ENCODE results near the gene SLC25A18. TPM values are rescaled to one million over a fixed set of nuclear protein-coding genes. Genes with fewer than 3 reads are reported as not detected.

Gene SLC25A18
- total RNA-seq, 2 experiments from 2014 or later: not detected

DNA sequence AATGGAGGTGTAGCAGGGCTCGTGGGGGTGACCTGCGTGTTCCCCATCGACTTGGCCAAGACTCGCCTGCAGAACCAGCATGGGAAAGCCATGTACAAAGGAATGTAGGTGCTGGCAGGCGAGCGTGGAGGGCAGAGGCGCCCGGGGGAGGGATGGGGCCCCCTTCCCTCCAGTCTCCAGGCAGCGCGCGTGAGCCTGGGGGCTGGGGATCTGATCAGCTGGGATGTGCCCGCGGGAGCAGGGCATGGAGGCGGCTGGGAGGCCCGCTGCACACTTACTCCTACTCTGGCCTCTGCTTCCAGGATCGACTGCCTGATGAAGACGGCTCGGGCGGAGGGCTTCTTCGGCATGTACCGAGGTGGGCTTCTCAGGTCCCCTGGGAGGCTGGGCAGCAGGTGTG is 17.8 kb downstream of the SLC25A18 start:
- Histone ChIP-seq H3K9me3 (ENCODE audit: control insufficient read depth in 1 of 2, insufficient read depth in 1 of 2, low read length in 2 of 2) (no peaks in the 10 kb centered on the region), H3K36me3 (ENCODE audit: insufficient read depth, low read length) (no peaks in the 10 kb centered on the region), H3K27me3 (ENCODE audit: control insufficient read depth in 1 of 2, insufficient read depth in 2 of 2, low read length in 2 of 2) (no peaks in the 10 kb centered on the region), H3K4me1 (ENCODE audit: insufficient read depth, low read length) (no peaks in the 10 kb centered on the region), H3K27ac (ENCODE audit: low read depth in 1 of 2, low read length in 2 of 2) (no peak overlapping the region), H3K4me3 (ENCODE audit: low read length) (no peak overlapping the region)
- Mint-ChIP-seq H3K4me3 (no peak overlapping the region), H3K27ac (no peak overlapping the region), H3K4me1 (ENCODE audit: low read depth) (no peaks in the 10 kb centered on the region), H3K36me3 (ENCODE audit: low read depth) (no peaks in the 10 kb centered on the region), H3K27me3 (no peaks in the 10 kb centered on the region), H3K9me3 (no peaks in the 10 kb centered on the region)
- DNase-seq (no peak), ATAC-seq (ENCODE audit: poor library complexity) (no peak)
- ChIA-PET CTCF (no interaction called here), POLR2A (no interaction called here)
- intact Hi-C loops (cut with DNase I, micrococcal nuclease): no loop called here
- TF ChIP-seq CTCF (IDR thresholded peaks at IDR 0.05): no peak

DNA sequence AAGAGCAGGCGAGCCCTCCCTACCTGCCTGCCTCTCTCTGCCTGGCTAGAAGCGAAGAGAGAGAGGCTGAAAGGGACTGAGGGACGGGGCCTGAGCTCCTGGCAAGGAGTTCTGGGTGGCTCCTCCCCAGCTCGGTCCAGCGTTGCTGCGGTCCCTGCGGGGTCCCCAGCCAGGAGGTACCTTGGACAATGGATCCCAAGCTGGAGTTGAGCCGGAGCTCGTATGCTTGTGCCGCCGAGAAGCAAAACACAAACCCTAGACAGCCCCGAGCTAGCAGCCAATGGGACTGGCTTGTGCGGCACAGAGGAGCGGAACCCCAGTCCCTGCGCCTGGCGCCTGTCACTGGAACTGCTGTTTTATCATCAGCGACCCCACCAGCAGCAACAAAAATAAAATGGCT is 18.3 kb downstream of the SLC25A18 start:
- intact Hi-C loops (cut with DNase I, micrococcal nuclease): no loop called here
- POLR2A ChIA-PET: no interaction called here

GRCh38 chr22:17583151-17583550 is 19.9 kb downstream of the SLC25A18 start:
- TF ChIP-seq CTCF (IDR thresholded peaks at IDR 0.05): no peak
- no peak for ATAC-seq (ENCODE audit: poor library complexity)

More for the DNA sequence above, 18.3 kb downstream of the SLC25A18 start:
- H3K4me3 ChIP-seq (ENCODE audit: low read length): no peak overlapping the region
- no peaks in the 10 kb centered on the region for H3K9me3 ChIP-seq (ENCODE audit: control insufficient read depth in 1 of 2, insufficient read depth in 1 of 2, low read length in 2 of 2)
- DNase-seq (no peak), ATAC-seq (ENCODE audit: poor library complexity) (no peak)
- H3K36me3 ChIP-seq (ENCODE audit: insufficient read depth, low read length): no peaks in the 10 kb centered on the region
- H3K4me1 Mint-ChIP-seq (ENCODE audit: low read depth): no peaks in the 10 kb centered on the region
- no peaks in the 10 kb centered on the region for H3K27me3 ChIP-seq (ENCODE audit: control insufficient read depth in 1 of 2, insufficient read depth in 2 of 2, low read length in 2 of 2)
- no peak overlapping the region for H3K4me3 Mint-ChIP-seq
- CTCF ChIA-PET: no interaction called here
- no peaks in the 10 kb centered on the region for H3K27me3 Mint-ChIP-seq
- TF ChIP-seq CTCF (IDR thresholded peaks at IDR 0.05): no peak
- H3K4me1 ChIP-seq (ENCODE audit: insufficient read depth, low read length): no peaks in the 10 kb centered on the region
- no peak overlapping the region for H3K27ac Mint-ChIP-seq
- H3K9me3 Mint-ChIP-seq: no peaks in the 10 kb centered on the region
- H3K27ac ChIP-seq (ENCODE audit: low read depth in 1 of 2, low read length in 2 of 2): no peak overlapping the region
- no peaks in the 10 kb centered on the region for H3K36me3 Mint-ChIP-seq (ENCODE audit: low read depth)

More at GRCh38 chr22:17583151-17583550, 19.9 kb downstream of the SLC25A18 start:
- Histone ChIP-seq H3K4me1 (ENCODE audit: insufficient read depth, low read length) (no peaks in the 10 kb centered on the region), H3K36me3 (ENCODE audit: insufficient read depth, low read length) (no peaks in the 10 kb centered on the region), H3K9me3 (ENCODE audit: control insufficient read depth in 1 of 2, insufficient read depth in 1 of 2, low read length in 2 of 2) (no peaks in the 10 kb centered on the region), H3K27me3 (ENCODE audit: control insufficient read depth in 1 of 2, insufficient read depth in 2 of 2, low read length in 2 of 2) (no peaks in the 10 kb centered on the region), H3K4me3 (ENCODE audit: low read length) (no peak overlapping the region), H3K27ac (ENCODE audit: low read depth in 1 of 2, low read length in 2 of 2) (no peak overlapping the region)
- no peaks in the 10 kb centered on the region for H3K4me1 Mint-ChIP-seq (ENCODE audit: low read depth)
- ChIA-PET CTCF (no interaction called here), POLR2A (no interaction called here)
- no peaks in the 10 kb centered on the region for H3K27me3 Mint-ChIP-seq
- no peak overlapping the region for H3K4me3 Mint-ChIP-seq
- H3K36me3 Mint-ChIP-seq (ENCODE audit: low read depth): no peaks in the 10 kb centered on the region
- intact Hi-C loops (cut with DNase I, micrococcal nuclease): no loop called here
- H3K9me3 Mint-ChIP-seq: no peaks in the 10 kb centered on the region
- no peak overlapping the region for H3K27ac Mint-ChIP-seq
- DNase-seq: no peak
